ENCODE results near the gene RGS3.
"Not testable (repeated sequence)": the region's sequence is repeated elsewhere in the genome, so short reads cannot be mapped to it uniquely, and the experiment has no call there.

Gene RGS3

DNA sequence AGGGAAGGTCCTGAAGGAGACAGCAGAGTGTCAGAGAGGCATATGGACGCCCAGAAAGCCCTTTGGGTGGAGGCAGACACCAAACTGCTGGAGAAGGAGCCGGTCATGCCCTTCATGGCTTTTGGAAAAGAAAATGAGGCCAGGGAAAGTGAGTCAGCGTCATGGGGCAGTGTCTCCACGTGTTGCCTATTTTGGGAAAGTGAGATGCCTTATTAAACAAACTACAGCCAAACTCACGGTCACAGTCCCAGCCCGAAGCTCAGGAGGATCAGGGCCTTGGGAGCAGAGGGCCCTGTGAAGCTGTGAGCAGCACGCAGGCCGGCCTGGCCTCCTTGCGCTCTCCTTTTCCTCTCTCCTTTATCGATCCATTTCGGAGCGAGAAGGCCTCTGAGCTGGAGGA, 25.0 kb downstream of the RGS3 start:
- DNase-seq (ENCODE audit: low spot score): no peak

DNA sequence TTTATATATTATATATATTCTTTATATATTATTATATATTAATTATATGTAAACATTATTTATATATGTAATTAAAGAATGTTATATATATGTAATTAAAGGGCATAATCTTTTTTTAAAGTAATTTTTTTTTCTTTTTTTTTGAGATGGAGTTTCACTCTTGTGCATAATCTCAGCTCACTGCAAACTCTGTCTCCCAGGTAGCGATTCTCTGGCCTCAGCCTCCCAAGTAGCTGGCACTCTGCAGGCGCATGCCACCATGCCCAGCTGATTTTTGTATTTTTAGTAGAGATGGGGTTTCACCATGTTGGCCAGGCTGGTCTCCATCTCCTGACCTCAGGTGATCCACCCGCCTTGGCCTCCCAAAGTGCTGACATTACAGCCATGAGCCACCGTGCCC, 27.6 kb downstream of the RGS3 start:
- not testable (repeated sequence) for DNase-seq (ENCODE audit: low spot score)

DNA sequence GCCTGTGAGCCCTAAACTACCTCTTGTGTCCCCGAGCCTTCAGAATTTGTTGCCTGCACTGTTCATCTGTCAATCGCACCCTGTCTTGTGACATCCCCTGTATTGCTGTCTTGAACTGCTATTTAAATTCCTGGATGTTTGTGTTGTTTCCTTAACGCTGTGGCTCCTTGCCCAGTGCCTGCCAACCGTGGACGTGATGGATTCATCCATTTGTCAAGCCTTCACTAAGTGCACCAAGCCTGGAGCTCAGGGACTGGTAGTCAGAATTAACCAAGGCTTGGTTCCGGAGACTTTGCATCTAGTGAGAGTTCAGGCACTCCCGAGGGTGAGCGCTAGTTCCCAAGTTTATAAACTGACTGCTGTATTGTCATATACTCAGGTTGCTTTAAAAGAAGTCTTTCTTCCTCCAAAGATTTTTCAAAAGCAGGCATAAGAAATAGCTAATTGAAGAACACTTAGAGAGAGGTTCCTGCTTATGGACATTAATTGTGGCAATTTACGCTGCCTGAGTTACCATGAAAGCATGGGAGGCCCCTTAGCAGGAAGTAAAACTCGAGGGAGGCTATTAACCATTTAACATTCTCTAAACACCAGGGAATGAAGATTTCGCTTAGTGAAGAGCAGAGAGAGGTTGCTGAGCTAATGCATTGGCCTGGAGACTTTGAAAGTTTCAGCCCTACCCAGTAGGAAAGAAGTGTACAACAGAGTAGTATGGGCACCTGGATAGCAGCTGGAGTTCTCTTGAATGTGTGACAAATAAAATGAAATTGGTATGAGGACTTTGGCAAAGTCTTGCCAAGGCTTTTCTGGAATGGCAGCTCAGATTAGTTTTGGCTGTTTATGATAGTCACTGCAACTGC, 29.0 kb downstream of the RGS3 start:
- no peak for DNase-seq (ENCODE audit: low spot score)

DNA sequence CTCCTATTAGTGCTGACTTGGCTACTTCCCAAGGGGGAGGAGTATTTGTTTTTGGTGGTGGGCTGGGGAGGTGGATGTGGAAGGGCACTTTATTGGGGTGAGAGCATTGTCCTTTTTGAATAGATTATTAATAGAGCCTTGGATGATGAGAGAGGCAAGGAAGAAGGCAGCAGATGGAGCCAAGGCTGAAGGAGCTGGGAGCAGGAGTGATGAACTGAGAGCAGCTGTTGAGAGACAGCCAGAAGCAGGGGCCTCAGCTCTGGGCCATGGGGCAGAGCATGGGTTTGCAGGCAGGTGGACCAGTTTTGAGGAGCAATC, 29.6 kb downstream of the RGS3 start:
- DNase-seq (ENCODE audit: low spot score): no peak

DNA sequence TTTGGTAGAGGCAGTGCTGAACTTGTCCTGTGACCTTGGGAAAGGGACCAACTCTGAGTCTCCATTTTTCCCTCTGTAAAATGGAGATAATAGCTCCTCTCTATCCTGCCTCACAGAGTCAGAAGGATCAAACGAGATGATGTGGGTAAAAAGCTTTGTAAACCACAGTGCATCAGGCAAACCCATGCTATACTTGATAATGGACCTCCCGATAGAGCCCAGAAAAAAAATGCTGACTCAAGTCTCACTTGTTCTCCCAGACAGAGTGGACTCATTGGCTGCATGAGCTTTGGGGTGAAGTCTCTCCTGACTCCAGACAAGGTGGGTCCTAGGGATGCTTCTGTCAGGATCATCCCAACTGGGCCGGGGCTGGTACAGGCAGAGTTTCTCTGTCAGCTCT, 32.0 kb downstream of the RGS3 start:
- DNase-seq (ENCODE audit: low spot score): no peak

DNA sequence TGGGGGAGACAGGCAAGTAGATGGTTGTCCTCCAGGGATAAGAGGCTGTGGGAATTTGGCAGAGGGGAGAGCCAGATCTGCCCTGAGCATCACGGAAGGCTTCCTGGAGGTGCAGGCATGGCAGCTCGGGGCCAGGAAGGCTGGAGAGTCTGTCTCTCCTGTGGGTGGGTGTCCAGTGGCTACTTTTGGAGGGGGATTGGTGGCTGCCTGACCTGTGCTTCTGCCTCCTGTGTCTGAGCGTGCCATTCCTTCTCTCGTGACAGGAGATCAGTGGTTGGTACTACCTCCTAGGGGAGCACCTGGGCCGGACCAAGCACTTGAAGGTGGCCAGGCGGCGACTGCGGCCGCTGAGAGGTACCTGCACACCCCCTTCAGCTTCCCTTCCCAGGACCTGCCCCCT, 33.5 kb downstream of the RGS3 start:
- no peak for DNase-seq (ENCODE audit: low spot score)

DNA sequence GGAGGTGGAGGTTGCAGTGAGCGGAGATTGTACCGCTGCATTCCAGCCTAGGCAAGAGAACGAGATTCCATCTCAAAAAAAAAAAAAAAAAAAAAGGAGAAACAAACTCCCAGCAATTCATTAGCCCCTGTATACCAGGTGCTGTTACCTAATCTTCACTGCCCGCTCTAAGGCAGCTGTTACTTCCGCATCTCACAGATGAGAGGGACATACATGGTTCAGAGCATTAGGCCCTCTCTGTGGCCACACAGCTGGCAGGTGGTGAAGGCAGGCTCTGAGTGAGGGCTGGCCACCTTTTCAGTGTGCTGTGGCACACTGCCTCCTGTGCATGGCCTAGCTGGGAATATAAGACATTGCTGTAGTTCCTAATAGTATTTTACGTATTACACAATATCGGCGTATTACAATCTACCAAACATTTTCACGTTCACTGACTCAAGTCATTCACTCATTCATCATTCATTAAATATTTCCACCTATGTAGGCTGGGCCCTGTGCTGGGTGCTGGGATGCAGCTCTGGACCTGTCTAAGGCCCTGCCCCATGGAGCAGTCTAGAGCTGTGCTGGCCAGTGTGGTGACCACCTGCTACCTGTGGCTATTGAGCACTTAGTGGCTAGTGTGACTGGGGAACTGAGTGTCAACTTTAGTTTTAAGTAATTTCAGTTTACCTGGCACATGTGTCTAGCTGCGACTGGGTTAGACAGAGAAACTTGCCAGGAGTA, 35.8 kb downstream of the RGS3 start:
- no peak for DNase-seq (ENCODE audit: low spot score)

DNA sequence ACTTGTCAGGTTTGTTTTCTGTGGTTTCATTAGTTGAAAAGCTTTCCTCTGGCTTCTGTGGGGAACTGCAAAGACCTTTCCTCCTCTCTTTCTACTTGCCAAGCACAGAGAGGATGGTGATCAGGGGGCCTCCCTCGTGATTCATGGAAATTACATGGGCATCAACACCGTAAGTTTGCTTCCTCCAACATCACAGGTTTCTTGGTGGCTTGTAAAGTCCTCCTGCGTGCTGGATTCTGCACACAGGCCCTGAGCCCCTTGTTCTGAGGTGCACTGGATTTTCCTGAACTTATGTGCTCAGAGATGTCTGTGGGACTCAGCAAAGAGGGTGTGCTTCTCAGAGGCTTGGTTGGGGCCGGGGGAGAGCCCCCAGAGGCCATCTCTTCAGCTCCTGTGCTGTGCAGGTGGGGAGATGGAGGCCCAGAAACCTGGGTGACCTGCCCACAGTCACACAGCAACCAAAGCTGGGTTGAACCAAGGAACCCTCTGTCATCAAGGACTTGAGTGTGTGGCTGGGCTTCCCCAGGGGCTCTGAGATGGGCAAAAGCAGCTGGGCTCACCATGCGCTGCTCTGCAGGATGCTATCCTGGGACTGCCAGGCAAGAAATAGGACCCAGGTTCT, 36.5 kb downstream of the RGS3 start:
- DNase-seq (ENCODE audit: low spot score): no peak

DNA sequence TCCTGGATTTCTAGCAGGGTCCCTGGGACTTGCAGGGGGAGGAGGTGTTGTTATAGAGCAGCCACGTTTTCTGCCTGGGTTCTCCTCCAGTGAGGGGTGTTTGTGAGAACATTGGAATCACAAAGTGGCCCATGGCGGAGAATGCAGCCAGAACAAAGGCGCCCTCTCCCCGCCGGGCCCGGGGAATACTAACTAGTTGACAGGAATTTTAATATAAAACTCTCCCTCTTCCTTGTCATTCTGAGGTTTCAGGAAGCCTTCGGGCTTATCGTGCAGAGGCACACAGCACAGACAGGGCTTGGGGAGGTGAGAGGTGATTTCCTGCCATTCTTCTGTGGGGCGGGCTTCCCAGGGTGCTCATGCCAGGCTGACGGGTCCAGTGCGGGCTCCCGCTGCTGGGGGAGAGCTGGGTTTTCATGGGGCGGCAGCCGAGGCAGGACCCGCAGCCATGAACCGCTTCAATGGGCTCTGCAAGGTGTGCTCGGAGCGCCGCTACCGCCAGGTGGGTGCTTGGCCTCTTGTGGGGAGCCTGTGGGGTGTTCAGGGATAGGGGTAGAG, 37.7 kb downstream of the RGS3 start:
- no peak for DNase-seq (ENCODE audit: low spot score)

DNA sequence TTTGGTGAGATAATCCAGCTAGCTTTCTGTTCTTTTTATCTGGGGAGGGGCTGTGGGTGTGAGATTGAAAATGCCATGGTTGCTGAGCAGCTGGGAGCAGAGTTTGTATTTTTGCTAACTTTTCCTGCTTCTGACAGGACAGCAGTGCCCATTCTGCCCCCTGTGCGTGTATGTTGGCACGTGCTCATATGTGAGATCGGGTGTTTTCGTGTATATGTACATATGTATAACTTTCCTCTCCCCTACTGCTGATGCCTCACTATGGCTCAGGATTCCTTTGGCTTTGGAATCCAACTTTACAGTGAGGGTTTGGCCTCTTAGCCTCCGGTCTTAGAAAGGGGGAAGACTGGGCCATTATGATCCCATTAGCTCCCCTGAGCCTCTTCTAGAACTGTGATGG, 38.3 kb downstream of the RGS3 start:
- DNase-seq (ENCODE audit: low spot score): no peak

DNA sequence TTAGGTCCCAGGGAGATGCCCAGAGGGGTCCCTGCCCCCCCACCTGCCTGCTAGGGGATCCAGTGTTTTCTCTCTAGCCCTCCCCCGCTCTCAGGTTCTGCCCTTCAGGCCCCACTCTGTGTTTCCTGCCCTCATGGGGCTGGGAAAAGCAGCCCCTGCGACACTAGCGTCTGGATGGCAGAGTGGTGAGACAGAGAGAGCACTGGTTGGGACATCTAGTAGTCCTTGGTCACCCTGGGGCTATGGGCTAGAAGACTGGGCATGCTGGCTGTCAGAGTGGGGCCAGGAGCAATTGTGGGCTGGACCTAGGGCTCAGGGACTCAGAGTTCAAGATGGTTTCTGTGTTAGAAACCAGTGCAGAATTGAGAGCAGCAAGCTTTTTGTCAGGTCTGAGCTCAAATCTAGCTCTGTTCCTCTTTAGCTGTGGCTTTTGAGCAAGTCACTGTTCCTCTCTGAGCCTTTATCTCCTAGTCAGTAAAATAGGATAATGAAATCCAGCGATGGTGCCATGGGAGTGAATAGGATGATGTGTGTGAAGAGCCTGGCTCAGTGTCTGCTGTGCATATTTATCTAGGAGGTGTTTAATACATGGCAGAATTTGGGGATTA, 39.0 kb downstream of the RGS3 start:
- DNase-seq (ENCODE audit: low spot score): no peak

DNA sequence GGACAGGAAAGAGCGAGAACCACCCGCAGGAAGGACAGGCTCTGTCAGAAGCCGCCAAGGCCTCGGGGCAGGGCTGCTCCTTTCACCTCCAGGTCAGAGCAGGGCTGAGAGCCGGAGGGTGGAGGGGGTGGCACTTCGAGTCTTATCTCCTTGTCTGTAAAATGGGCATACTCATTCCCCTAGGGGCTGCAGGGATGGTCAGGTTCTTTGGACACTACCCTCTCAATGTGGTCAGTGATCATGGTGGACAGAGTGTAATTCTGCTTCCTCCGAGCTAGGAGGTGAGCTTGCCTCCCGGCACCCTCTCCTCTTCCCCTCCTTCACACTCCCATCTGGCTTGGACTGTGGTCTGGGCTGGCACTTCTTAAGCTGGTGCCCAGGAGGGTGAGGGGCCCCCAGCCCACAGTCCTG, 39.6 kb downstream of the RGS3 start:
- DNase-seq (ENCODE audit: low spot score): no peak

DNA sequence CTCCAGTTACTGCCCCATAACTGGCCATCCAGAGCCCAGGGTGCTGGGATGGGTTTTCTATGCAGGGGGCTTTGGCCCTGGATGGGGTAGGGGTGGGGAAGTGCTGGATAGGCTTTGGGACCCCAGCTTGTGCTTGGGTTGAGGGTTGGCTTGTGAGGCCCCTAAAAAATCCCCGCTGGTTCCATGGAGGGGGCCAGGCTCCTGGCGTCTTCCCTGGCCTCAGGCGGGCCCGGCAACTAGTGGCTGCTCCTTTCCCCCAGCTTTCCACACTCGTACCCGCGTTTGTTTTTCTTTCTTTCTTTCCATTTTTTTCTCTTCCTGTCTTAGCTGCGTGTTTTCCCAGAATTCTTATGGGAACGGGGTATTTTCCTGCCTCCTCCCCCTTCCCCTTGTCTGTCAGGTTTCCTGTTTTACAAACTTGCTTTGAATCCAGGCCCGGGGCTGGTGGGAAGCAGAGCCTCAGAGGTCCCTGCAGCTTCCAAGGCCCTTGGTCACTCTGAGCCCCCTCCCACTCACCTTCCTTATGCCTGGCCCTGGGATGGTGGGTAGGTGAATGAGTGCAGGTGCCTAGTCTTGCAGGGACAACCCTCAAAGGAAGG, 40.2 kb downstream of the RGS3 start:
- no peak for DNase-seq (ENCODE audit: low spot score)

DNA sequence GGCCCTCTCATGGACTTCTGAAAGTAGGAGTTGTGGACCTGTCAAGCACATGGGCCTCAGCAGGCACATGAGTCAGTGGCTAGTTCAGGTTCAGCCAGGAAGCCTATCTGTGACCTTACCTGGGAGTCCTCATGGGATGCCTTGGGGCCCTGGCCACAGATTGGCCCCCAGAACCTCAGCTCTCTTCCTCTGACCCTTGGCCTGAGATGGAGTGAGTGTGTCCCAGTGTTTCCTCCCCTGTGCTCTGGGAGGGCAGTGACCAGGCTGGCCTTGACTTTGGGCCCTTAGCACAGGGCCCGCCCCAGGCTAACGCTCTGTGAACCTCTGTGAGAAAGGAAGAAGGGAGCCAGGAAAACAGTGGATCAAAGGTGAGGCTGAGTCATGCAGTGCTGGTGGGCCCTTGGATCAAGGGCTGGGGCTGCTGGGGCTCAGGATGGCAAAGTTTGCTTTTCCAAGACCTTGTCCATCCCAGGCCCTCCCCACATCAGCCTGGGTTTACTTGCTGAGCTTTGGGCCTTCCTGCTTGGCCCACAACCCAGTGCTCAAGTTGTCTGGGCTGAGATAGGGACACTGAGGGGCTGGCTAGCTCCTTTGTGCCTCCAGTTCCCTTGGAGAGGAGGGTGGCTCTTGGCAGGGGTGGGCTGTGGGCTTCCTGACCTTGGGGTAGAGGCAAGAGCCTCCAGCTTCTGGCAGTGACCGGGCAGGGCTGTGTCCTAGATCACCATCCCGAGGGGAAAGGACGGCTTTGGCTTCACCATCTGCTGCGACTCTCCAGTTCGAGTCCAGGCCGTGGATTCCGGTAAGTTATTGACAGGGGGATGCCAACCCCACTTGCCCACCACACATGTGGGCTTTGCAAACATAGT, 41.4 kb downstream of the RGS3 start:
- peak; percentile 54 for DNase-seq (ENCODE audit: low spot score)

DNA sequence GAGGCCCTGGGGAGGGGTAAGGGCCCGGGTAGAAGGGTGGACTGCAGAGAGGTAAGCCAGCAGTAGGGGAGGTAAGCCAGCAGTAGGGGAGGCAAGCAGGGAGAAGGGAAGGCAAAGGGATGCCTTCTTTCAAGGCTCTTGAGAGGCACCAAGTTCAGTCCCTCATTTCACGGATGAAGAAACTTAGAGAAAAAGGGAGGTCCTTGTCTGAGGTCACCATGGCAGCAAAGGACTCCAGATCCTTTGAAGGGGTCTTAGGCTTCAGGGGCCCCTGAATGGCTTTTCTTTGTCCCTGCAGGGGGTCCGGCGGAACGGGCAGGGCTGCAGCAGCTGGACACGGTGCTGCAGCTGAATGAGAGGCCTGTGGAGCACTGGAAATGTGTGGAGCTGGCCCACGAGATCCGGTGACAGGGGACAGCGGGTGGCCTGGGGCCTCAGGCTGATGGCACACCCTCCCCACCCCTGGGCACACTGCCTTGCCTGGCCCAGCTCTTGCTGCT, 42.6 kb downstream of the RGS3 start:
- DNase-seq (ENCODE audit: low spot score): no peak

DNA sequence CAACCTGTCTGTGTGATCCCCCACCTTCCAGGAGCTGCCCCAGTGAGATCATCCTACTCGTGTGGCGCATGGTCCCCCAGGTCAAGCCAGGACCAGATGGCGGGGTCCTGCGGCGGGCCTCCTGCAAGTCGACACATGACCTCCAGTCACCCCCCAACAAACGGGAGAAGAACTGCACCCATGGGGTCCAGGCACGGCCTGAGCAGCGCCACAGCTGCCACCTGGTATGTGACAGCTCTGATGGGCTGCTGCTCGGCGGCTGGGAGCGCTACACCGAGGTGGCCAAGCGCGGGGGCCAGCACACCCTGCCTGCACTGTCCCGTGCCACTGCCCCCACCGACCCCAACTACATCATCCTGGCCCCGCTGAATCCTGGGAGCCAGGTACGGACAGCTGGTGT, 43.7 kb downstream of the RGS3 start:
- DNase-seq (ENCODE audit: low spot score): no peak

DNA sequence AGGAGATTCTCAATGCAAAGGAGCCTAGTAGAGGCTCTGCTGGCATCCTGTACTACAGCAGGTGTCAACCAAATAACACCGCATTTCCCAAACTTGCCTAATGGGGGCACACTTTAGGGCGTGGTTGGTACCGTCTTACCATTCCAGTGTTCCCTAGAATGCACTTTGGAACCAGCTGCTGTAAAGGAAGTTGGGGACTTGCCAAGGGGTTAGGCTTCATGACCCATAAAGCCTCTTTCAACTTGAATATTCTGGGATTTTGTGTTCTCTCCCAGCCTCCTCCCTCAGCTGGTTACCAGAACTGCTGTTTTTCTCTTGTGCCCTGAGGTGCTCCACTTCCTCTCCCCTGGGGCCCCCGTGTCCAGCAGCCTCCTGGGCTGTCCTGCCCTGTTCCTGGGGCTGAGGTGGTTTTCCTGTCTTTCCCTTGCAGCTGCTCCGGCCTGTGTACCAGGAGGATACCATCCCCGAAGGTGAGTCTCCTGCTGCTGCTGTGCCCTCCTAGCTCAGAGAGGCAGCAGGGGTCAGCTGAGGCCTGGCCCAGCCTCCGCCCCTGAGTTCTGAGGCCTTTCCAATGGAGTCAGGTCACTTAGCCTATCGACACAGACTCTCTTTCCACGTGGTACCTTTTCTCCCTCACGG, 44.7 kb downstream of the RGS3 start:
- DNase-seq (ENCODE audit: low spot score): peak; percentile 47

DNA sequence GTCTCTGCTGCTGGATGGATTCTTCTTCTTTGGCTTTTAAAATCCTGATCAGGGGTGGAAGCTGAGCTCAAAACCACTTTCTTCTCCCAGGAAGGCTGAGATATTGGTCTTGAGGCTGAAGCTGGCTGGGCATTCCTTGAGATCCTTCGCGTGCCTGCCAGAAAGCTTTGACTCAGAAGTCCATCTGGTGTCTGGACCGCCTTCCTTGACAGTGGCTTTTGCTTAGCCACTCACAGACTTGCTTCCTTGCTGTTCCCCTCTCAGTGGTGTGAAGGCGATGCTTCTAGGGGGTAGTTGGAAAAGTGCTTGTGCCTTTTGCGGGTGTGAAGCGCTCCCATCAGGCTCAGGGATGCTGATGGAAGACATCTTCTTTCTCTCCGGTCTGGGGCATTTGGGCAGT, 45.9 kb downstream of the RGS3 start:
- no peak for DNase-seq (ENCODE audit: low spot score)

DNA sequence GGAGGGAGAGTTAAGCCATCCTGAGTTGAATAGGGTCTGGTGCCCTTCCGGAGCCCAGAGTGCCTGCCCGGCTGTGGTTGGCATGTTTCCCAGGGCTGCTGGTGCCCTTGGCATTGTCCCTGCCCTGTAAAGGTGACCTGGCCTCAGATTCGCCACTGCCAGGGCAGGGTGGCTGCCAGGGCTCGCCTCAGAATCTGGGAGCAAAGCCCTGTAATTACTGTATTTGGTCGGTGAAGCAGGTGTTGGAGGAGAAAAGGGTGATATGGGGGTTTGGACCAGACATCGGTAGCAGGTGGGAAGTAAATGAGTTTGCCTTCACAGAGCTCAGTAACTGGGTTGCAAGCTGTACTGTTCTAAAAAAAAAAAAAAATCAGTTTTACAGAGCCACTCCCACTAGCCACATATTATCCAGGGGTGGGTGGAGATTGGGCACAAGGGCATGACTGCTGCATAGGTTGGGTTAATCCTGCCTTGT, 47.6 kb downstream of the RGS3 start:
- DNase-seq (ENCODE audit: low spot score): no peak
